ENCODE measurements around the gene CUL9. TPM values are rescaled to one million over a fixed set of nuclear protein-coding genes. Genes with fewer than 3 reads are reported as not detected.

CUL9 gene
- total RNA-seq, 2 donors from 2014 or later, result 22.9 to 87.0 TPM

GRCh38 chr6:43183441-43183840 is 1.4 kb downstream of the CUL9 start:
- Histone ChIP-seq H3K4me3 (no peak overlapping the region), H3K27me3 (replicated peaks; ENCODE audit: insufficient read depth) (no peaks in the 10 kb centered on the region), H3K27ac (no peak overlapping the region), H3K4me1 (replicated peaks) (peaks cover 9% of the 10 kb centered on the region), H3K36me3 (peaks cover 6 to 24% of the 10 kb centered on the region in 2 donors), H3K9me3 (no peaks in the 10 kb centered on the region)
- no peak for DNase-seq (ENCODE audit: low spot score)
- intact Hi-C loops (cut with DNase I), result no loop called here
- TF ChIP-seq POLR2AphosphoS5 (IDR thresholded peaks at IDR 0.05) (no peak), POLR2A (IDR thresholded peaks at IDR 0.05) (no peak), CTCF (IDR thresholded peaks at IDR 0.05) (no peak)
- 93% methylated on average over 4 of the region's 4 CpGs for WGBS

- Histone ChIP-seq H3K27ac (no peak overlapping the region), H3K4me1 (replicated peaks) (peaks cover 9% of the 10 kb centered on the region), H3K9me3 (no peaks in the 10 kb centered on the region), H3K27me3 (replicated peaks; ENCODE audit: insufficient read depth) (no peaks in the 10 kb centered on the region), H3K4me3 (no peak overlapping the region), H3K36me3 (peaks cover 0 to 14% of the 10 kb centered on the region in 2 donors)
- intact Hi-C loops (cut with DNase I), result no loop called here
- no peak for DNase-seq (ENCODE audit: low spot score)
- TF ChIP-seq POLR2AphosphoS5 (IDR thresholded peaks at IDR 0.05) (no peak), CTCF (IDR thresholded peaks at IDR 0.05) (no peak), POLR2A (IDR thresholded peaks at IDR 0.05) (no peak)
- WGBS, result 89% methylated on average over 21 of the region's 21 CpGs
These were observed 2.4 kb downstream of the CUL9 start for GRCh38 chr6:43184268-43184985.

DNA sequence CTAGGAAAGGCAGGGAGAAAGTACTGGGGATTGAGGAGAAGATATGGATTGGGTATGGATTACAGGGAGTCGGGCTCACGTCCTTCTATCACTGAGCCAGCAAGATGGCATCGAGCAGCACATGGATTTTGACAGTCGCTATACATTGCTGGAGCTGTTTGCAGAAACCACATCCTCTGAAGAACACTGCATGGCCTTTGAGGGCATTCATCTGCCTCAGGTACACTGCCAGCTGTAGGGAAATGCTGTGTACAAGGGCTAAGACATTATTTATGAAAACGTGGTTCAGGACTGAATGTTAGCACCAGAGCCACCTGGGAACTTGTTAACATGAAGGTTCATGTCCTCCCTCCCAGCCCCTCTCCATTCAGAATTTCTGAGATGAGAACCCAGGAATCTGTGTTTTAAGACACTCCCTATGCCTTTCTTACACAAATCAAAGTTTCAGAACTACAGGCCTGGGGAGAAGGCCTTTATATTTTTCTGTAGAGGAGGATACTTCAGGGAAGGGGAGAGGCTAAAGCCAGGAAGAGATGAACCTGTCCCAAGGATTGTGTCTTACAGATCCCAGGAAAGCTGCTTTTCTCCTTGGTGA is 3.5 kb downstream of the CUL9 start:
- Histone ChIP-seq H3K36me3 (peaks cover 0 to 7% of the 10 kb centered on the region in 2 donors), H3K9me3 (no peaks in the 10 kb centered on the region), H3K4me1 (replicated peaks) (peaks cover 9% of the 10 kb centered on the region), H3K4me3 (no peak overlapping the region), H3K27me3 (replicated peaks; ENCODE audit: insufficient read depth) (no peaks in the 10 kb centered on the region), H3K27ac (no peak overlapping the region)
- intact Hi-C loops (cut with DNase I), result no loop called here
- TF ChIP-seq POLR2AphosphoS5 (IDR thresholded peaks at IDR 0.05) (no peak), POLR2A (IDR thresholded peaks at IDR 0.05) (no peak), CTCF (IDR thresholded peaks at IDR 0.05) (no peak)
- no peak for DNase-seq (ENCODE audit: low spot score)
- 81% methylated on average over 5 of the region's 5 CpGs for WGBS

- DNase-seq (ENCODE audit: low spot score), result no peak
- Histone ChIP-seq H3K27me3 (replicated peaks; ENCODE audit: insufficient read depth) (no peaks in the 10 kb centered on the region), H3K36me3 (peaks cover 0 to 7% of the 10 kb centered on the region in 2 donors), H3K4me1 (replicated peaks) (peaks cover 9% of the 10 kb centered on the region), H3K27ac (no peak overlapping the region), H3K4me3 (no peak overlapping the region), H3K9me3 (no peaks in the 10 kb centered on the region)
- no peak for TF ChIP-seq POLR2A (IDR thresholded peaks at IDR 0.05)
- no peak for TF ChIP-seq CTCF (IDR thresholded peaks at IDR 0.05)
- TF ChIP-seq POLR2AphosphoS5 (IDR thresholded peaks at IDR 0.05), result no peak
- intact Hi-C loops (cut with DNase I), result no loop called here
- WGBS, result 96% methylated on average over 14 of the region's 14 CpGs
These were observed 4.0 kb downstream of the CUL9 start for GRCh38 chr6:43186019-43186418.

DNA sequence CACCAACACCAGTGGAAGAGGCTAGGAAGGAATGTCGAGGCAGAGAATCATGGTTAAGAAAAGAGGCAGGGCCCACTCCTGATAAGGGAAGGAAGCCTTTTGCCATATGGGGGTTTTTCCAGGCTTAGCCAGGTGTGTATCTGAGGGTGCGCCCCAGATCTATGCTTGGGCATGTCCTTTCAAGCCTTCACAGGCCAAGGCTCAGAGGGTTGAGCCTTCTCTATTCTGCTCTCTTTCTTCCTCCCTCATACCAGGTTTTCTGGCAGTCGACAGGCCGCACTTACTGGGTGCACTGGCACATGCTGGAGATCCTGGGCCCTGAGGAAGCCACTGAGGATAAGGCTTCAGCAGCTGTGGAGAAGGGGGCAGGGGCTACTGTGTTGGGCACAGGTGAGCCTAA is 4.7 kb downstream of the CUL9 start:
- Histone ChIP-seq H3K27ac (no peak overlapping the region), H3K9me3 (no peaks in the 10 kb centered on the region), H3K4me3 (no peak overlapping the region), H3K27me3 (replicated peaks; ENCODE audit: insufficient read depth) (no peaks in the 10 kb centered on the region), H3K36me3 (peaks cover 0 to 7% of the 10 kb centered on the region in 2 donors), H3K4me1 (replicated peaks) (peaks cover 9% of the 10 kb centered on the region)
- TF ChIP-seq CTCF (IDR thresholded peaks at IDR 0.05) (no peak), POLR2AphosphoS5 (IDR thresholded peaks at IDR 0.05) (no peak), POLR2A (IDR thresholded peaks at IDR 0.05) (no peak)
- intact Hi-C loops (cut with DNase I), result no loop called here
- DNase-seq (ENCODE audit: low spot score), result no peak
- WGBS, result 85% methylated on average over 4 of the region's 4 CpGs

Data from prostate gland (tissue), 2 donors.